PC-3 (cell line): ENCODE results near the gene MCUB.

Experiments used
- EZH2 ChIP-seq: fragments of 300-600 bp; sonication (generic); IDR thresholded peaks from one replicate; pipeline ENCODE4 v1.6.1; 2017; ENCODE audit warnings: antibody characterized with exemption, mild to moderate bottlenecking, low read length; ENCODE audit not compliant: unreplicated experiment
- EZH2phosphoT487 ChIP-seq: fragments of 300-600 bp; sonication (generic); IDR thresholded peaks from 2 replicates; pipeline ENCODE4 v1.6.1; 2018; ENCODE audit warnings: mild to moderate bottlenecking, antibody characterized with exemption, low read length, borderline replicate concordance
- TF ChIP-seq, protein P1 (sequence below): fragments of 300-600 bp; sonication (generic); conservative IDR thresholded peaks from 2 replicates; pipeline ENCODE4 v1.5.1; 2017; ENCODE audit warnings: antibody characterized with exemption, low read depth, mild to moderate bottlenecking, low read length

DNA sequence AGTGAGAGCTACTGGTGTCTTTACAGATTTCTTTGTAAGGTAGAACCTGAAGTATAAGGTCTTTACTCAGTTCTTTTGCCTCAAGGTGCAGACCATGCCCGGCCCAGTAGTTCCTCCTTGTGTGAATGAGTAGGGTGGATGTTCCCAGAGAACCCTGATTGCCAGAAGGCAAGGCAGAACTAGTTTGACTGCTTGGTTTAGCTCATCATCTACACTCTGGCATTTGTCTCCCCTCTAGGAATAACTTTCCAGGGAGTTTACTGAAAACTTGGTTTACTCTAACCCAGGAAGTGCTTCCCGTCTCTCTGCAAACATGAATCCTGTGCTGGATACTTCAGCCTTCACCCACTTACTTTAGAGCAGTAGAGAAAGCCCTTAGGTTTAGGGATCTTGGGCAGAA, 29.1 kb downstream of the MCUB start:
- TF ChIP-seq, protein P1, sequence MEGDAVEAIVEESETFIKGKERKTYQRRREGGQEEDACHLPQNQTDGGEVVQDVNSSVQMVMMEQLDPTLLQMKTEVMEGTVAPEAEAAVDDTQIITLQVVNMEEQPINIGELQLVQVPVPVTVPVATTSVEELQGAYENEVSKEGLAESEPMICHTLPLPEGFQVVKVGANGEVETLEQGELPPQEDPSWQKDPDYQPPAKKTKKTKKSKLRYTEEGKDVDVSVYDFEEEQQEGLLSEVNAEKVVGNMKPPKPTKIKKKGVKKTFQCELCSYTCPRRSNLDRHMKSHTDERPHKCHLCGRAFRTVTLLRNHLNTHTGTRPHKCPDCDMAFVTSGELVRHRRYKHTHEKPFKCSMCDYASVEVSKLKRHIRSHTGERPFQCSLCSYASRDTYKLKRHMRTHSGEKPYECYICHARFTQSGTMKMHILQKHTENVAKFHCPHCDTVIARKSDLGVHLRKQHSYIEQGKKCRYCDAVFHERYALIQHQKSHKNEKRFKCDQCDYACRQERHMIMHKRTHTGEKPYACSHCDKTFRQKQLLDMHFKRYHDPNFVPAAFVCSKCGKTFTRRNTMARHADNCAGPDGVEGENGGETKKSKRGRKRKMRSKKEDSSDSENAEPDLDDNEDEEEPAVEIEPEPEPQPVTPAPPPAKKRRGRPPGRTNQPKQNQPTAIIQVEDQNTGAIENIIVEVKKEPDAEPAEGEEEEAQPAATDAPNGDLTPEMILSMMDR, result no peak
- TF ChIP-seq EZH2, result no peak
- TF ChIP-seq EZH2phosphoT487, result no peak
